ENCODE measurements around the gene MYBPC3. TPM values are rescaled to one million over a fixed set of nuclear protein-coding genes. Genes with fewer than 3 reads are reported as not detected.

MYBPC3 gene
- total and polyA plus RNA-seq, 2 donors (not counting 1 experiment from before 2014, with no cell fraction given), result not detected

DNA sequence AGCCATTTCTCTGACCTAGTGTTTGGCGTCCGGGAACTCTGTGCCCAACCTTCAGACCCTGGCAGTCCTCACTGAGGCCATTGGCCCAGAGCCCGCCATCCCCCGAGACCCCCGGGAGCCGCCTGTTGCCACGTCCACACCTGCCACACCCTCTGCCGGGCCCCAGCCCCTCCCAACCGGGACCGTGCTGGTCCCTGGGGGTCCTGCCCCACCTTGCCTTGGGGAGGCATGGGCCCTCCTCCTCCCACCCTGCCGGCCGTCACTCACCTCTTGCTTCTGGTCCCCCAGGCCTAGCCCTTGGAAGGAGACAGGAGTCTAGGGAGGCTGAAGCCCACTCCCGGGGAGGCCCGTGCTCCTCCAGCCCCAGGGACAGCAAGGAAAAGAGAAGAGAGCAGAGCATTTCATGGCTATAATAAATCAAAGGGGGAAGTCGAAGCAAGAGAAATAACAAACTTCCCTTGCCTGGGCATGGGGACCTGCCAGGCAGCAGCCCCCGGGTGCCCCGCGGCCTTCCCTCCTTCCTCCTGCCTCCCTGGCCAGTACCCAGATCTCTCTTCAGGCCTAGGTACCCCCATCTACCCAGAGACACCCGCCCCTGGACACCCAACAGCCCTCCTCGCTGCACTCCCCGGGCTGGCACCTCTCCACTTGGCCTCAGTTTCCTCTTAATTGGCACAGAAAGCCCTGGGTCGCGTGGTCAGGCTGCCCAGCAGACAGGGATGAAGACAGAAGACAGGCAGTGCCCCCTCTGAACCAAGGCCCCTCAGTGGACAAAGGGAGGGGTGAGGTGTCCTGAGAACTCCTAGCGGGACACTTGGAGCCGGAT is 42.9 kb upstream of the MYBPC3 start:
- Histone ChIP-seq H3K79me2 (ENCODE audit: control insufficient read depth, insufficient read depth, low read length) (no peaks in the 10 kb centered on the region), H3K27ac (ENCODE audit: insufficient read depth, low read length) (peak overlapping the region; percentile 51), H3K36me3 (ENCODE audit: control insufficient read depth, insufficient read depth, low read length) (no peaks in the 10 kb centered on the region), H3K9ac (ENCODE audit: insufficient read depth, low read length) (peak overlapping the region; percentile 42), H4K20me1 (ENCODE audit: control insufficient read depth, extremely low read depth, insufficient read depth, low read length) (no peaks in the 10 kb centered on the region), H3K4me2 (ENCODE audit: extremely low read depth, insufficient read depth, low read length) (no peak overlapping the region), H3K4me3 (replicated peaks in 1 of 4; ENCODE audit: control extremely low read depth in 1 of 4, insufficient read depth in 1 of 4, low read depth in 3 of 4, low read length in 4 of 4) (no peak overlapping the region), H3K27me3 (ENCODE audit: control insufficient read depth, insufficient read depth, low read length) (no peaks in the 10 kb centered on the region), H3K9me3 (ENCODE audit: control insufficient read depth, insufficient read depth, low read depth, low read length) (no peaks in the 10 kb centered on the region), H2AFZ (ENCODE audit: low read length) (peak overlapping the region; percentile 41), H3K4me1 (ENCODE audit: control insufficient read depth, extremely low read depth, insufficient read depth, low read length) (peaks cover 10% of the 10 kb centered on the region)
- DNase-seq (ENCODE audit: low read depth in 2 of 2), result no peak
- no peak for TF ChIP-seq EZH2 (IDR thresholded peaks at IDR 0.05; ENCODE audit: low read length, missing control alignments)
- TF ChIP-seq, protein P1, sequence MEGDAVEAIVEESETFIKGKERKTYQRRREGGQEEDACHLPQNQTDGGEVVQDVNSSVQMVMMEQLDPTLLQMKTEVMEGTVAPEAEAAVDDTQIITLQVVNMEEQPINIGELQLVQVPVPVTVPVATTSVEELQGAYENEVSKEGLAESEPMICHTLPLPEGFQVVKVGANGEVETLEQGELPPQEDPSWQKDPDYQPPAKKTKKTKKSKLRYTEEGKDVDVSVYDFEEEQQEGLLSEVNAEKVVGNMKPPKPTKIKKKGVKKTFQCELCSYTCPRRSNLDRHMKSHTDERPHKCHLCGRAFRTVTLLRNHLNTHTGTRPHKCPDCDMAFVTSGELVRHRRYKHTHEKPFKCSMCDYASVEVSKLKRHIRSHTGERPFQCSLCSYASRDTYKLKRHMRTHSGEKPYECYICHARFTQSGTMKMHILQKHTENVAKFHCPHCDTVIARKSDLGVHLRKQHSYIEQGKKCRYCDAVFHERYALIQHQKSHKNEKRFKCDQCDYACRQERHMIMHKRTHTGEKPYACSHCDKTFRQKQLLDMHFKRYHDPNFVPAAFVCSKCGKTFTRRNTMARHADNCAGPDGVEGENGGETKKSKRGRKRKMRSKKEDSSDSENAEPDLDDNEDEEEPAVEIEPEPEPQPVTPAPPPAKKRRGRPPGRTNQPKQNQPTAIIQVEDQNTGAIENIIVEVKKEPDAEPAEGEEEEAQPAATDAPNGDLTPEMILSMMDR (conservative IDR thresholded peaks at IDR 0.05 in 1 of 2, IDR thresholded peaks at IDR 0.05 in 1 of 2; ENCODE audit: low read depth in 1 of 2, low read length in 2 of 2), result no peak

DNA sequence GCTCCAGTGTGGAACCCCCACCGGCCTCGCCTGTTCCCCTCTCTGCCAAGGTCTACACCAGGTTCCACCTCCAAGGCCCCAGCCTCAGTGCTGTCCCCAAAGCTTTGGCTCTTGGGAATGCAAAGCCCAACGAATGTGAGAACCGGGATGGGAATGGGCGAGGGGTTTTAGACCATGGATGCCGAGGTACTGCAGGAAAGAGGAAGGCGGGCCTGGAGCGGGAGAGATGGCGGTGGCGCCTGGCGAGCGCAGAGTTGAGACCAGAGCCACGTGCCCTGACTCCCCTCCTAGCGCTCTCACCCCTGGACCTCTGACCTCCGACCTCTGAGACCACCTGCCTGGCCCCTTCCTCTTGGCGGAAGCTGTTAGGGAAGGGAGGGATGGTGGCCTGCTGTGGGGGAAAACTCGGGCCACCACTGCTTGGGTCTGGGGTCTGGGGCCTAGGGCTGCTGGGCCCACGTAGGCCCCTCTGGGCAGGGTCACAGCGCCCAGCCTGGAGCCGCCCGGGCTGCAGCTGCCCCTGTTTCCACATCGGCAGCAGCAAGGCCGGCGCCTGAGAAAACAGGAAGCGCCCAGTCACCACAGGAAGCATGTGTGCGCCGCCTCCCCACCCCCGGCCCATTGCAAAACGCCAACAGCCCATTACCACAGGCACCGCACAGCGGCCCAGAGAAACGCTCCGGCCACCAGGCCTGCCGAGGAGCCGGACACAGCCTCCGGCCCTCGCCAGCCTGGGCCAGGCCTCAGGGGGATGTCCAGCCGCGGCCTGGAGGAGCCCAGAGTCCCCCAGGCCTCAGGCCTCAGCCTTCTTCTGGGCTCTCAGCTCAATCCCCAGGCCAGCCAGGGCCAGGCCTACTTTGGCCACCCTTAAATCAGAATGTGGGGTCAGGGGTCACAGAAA is 42.1 kb upstream of the MYBPC3 start:
- H2AFZ ChIP-seq (ENCODE audit: low read length), result peak overlapping the region; percentile 41
- TF ChIP-seq, protein P1 (conservative IDR thresholded peaks at IDR 0.05 in 1 of 2, IDR thresholded peaks at IDR 0.05 in 1 of 2; ENCODE audit: low read depth in 1 of 2, low read length in 2 of 2), result no peak
- TF ChIP-seq EZH2 (IDR thresholded peaks at IDR 0.05; ENCODE audit: low read length, missing control alignments), result no peak

DNA sequence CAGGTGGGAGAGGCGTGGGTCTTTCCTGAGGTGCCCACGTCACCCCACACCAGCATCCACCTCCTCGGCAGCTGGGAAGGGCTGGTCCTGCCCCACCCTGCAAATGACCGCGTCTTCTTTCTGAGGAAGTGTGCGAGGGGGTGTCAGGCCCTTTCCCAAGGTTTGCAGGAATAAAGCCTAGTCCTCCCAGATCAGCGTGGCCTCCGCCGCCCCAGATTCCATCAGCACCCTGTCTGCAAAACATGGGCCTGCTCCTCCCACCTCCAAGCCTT is 41.5 kb upstream of the MYBPC3 start:
- Histone ChIP-seq H3K4me3 (replicated peaks in 1 of 4; ENCODE audit: control extremely low read depth in 1 of 4, insufficient read depth in 1 of 4, low read depth in 3 of 4, low read length in 4 of 4) (no peak overlapping the region), H3K4me2 (ENCODE audit: extremely low read depth, insufficient read depth, low read length) (no peak overlapping the region), H3K27ac (ENCODE audit: insufficient read depth, low read length) (no peak overlapping the region), H3K27me3 (ENCODE audit: control insufficient read depth, insufficient read depth, low read length) (no peaks in the 10 kb centered on the region), H3K79me2 (ENCODE audit: control insufficient read depth, insufficient read depth, low read length) (no peaks in the 10 kb centered on the region), H3K9ac (ENCODE audit: insufficient read depth, low read length) (no peak overlapping the region), H4K20me1 (ENCODE audit: control insufficient read depth, extremely low read depth, insufficient read depth, low read length) (no peaks in the 10 kb centered on the region), H2AFZ (ENCODE audit: low read length) (no peak overlapping the region), H3K9me3 (ENCODE audit: control insufficient read depth, insufficient read depth, low read depth, low read length) (no peaks in the 10 kb centered on the region), H3K4me1 (ENCODE audit: control insufficient read depth, extremely low read depth, insufficient read depth, low read length) (peaks cover 8% of the 10 kb centered on the region), H3K36me3 (ENCODE audit: control insufficient read depth, insufficient read depth, low read length) (no peaks in the 10 kb centered on the region)
- TF ChIP-seq, protein P1 (conservative IDR thresholded peaks at IDR 0.05 in 1 of 2, IDR thresholded peaks at IDR 0.05 in 1 of 2; ENCODE audit: low read depth in 1 of 2, low read length in 2 of 2), result no peak
- no peak for TF ChIP-seq EZH2 (IDR thresholded peaks at IDR 0.05; ENCODE audit: low read length, missing control alignments)
- no peak for DNase-seq (ENCODE audit: low read depth in 2 of 2)

More for the DNA sequence above, 42.1 kb upstream of the MYBPC3 start:
- no peaks in the 10 kb centered on the region for H3K9me3 ChIP-seq (ENCODE audit: control insufficient read depth, insufficient read depth, low read depth, low read length)
- H4K20me1 ChIP-seq (ENCODE audit: control insufficient read depth, extremely low read depth, insufficient read depth, low read length), result no peaks in the 10 kb centered on the region
- no peaks in the 10 kb centered on the region for H3K36me3 ChIP-seq (ENCODE audit: control insufficient read depth, insufficient read depth, low read length)
- H3K27ac ChIP-seq (ENCODE audit: insufficient read depth, low read length), result peak overlapping the region; percentile 51
- no peaks in the 10 kb centered on the region for H3K79me2 ChIP-seq (ENCODE audit: control insufficient read depth, insufficient read depth, low read length)
- peak overlapping the region; percentile 42 for H3K9ac ChIP-seq (ENCODE audit: insufficient read depth, low read length)
- no peak for DNase-seq (ENCODE audit: low read depth in 2 of 2)
- no peak overlapping the region for H3K4me2 ChIP-seq (ENCODE audit: extremely low read depth, insufficient read depth, low read length)
- H3K4me1 ChIP-seq (ENCODE audit: control insufficient read depth, extremely low read depth, insufficient read depth, low read length), result peaks cover 8% of the 10 kb centered on the region
- H3K4me3 ChIP-seq (replicated peaks in 1 of 4; ENCODE audit: control extremely low read depth in 1 of 4, insufficient read depth in 1 of 4, low read depth in 3 of 4, low read length in 4 of 4), result no peak overlapping the region
- no peaks in the 10 kb centered on the region for H3K27me3 ChIP-seq (ENCODE audit: control insufficient read depth, insufficient read depth, low read length)
